Type B pancreatic cell (in vitro differentiated cells): Measurements from ENCODE around the gene RRH. TPM values are rescaled to one million over a fixed set of nuclear protein-coding genes. Genes with fewer than 3 reads are reported as not detected.

Source experiments
- DNase-seq: peaks from one replicate; pipeline ENCODE4 v3.0.0; 2021; ENCODE audit warnings: mixed read lengths; ENCODE audit not compliant: unreplicated experiment; ENCODE audit errors: extremely low spot score
- H3K27ac Mint-ChIP-seq: 2 replicates; pipeline ENCODE4 v1.8.0; 2021; ENCODE audit warnings: mild to moderate bottlenecking, mixed read lengths
- H3K27me3 Mint-ChIP-seq: 2 replicates; pipeline ENCODE4 v1.8.0; 2021; ENCODE audit warnings: mixed read lengths
- H3K36me3 Mint-ChIP-seq: 2 replicates; pipeline ENCODE4 v1.8.0; 2021; ENCODE audit warnings: mixed read lengths
- H3K4me1 Mint-ChIP-seq: one replicate; pipeline ENCODE4 v1.8.0; 2021; ENCODE audit warnings: mixed read lengths; ENCODE audit not compliant: unreplicated experiment
- H3K4me3 Mint-ChIP-seq: 2 replicates; pipeline ENCODE4 v1.8.0; 2021; ENCODE audit warnings: mild to moderate bottlenecking, mixed read lengths
- H3K9me3 Mint-ChIP-seq: 2 replicates; pipeline ENCODE4 v1.8.0; 2021; ENCODE audit warnings: mixed read lengths
- CTCF ChIP-seq: fragments of 200-600 bp; sonication (generic); conservative IDR thresholded peaks from 2 replicates; pipeline ENCODE4 v1.5.0; 2021; ENCODE audit warnings: antibody characterized with exemption, mild to moderate bottlenecking
- total RNA-seq: library from RNA; stranded (reverse); gene quantifications from 2 replicates; pipeline ENCODE4 v1.2.1, GENCODE V29; 2021; ENCODE audit warnings: low replicate concordance

The RRH gene
- total RNA-seq, 1 donor from 2014 or later, result 0.41 TPM

- H3K27me3 Mint-ChIP-seq, result no peaks in the 10 kb centered on the region
- TF ChIP-seq CTCF, result no peak
- DNase-seq, result no peak
- H3K36me3 Mint-ChIP-seq, result no peaks in the 10 kb centered on the region
- no peak overlapping the region for H3K4me3 Mint-ChIP-seq
- no peak overlapping the region for H3K27ac Mint-ChIP-seq
- H3K9me3 Mint-ChIP-seq, result no peaks in the 10 kb centered on the region
- H3K4me1 Mint-ChIP-seq, result no peaks in the 10 kb centered on the region
Observed at GRCh38 chr4:109879081-109879480, 51.3 kb downstream of the RRH start.

DNA sequence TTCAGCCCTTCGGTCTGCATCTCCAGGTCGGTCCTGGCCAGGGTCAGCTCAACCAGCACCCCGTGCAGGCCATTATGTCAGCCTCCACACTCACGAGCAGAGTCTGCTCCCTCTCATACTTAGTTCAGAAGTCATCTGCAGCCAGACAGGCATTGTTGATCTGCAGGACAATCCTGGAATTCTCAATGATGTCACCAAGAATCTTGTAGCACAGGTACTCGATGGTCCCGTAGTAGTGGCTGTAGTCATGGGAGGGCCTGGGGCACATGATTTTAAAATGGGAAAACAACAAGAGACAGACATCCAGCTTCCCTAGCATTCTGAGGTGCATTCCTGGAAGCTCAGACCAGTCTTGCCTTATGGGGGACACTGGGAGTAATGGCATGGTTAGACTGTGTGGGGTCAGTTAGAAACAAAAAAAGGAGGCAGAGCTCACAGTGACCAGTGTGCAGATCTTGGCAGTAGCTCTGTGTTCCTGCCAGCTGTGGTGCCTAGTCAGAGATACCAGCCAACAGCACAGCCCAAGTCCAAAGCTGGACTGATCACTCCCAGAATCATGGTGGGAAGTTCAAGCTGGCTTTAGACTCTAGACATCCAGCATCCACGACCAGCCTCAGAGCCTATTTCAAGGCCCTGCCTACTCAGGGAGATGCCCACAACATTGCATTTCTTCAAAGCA is 52.0 kb downstream of the RRH start:
- no peaks in the 10 kb centered on the region for H3K36me3 Mint-ChIP-seq
- H3K4me1 Mint-ChIP-seq, result no peaks in the 10 kb centered on the region
- H3K4me3 Mint-ChIP-seq, result no peak overlapping the region
- H3K9me3 Mint-ChIP-seq, result no peaks in the 10 kb centered on the region
- no peak for TF ChIP-seq CTCF
- peak overlapping the region; percentile 48 for H3K27ac Mint-ChIP-seq
- DNase-seq, result no peak
- no peaks in the 10 kb centered on the region for H3K27me3 Mint-ChIP-seq

- no peak for DNase-seq
- H3K4me1 Mint-ChIP-seq, result no peaks in the 10 kb centered on the region
- no peaks in the 10 kb centered on the region for H3K9me3 Mint-ChIP-seq
- no peaks in the 10 kb centered on the region for H3K36me3 Mint-ChIP-seq
- TF ChIP-seq CTCF, result no peak
- no peak overlapping the region for H3K4me3 Mint-ChIP-seq
- no peaks in the 10 kb centered on the region for H3K27me3 Mint-ChIP-seq
- H3K27ac Mint-ChIP-seq, result no peak overlapping the region
Observed at GRCh38 chr4:109886303-109886702, 58.5 kb downstream of the RRH start.

DNA sequence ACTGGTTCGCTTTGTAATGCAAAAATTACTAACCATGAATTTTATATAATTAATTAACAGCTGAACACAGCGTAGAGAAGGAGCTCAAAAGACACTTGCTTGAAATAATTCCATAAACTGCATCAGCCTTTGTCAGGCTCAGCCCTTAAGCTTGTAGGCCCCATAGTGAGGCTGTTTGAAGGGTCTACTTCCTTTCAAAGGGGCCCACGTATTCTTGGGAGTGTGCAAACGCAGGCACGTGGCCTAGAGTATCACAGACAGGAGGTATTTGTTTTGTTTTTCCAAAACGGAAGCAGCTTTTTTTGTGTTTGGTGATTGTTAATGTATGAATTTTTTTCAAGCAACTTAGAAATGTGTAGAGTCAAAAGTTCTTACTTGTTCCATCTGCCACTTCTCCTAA is 59.3 kb downstream of the RRH start:
- no peaks in the 10 kb centered on the region for H3K27me3 Mint-ChIP-seq
- no peak for DNase-seq
- H3K4me3 Mint-ChIP-seq, result no peak overlapping the region
- H3K9me3 Mint-ChIP-seq, result no peaks in the 10 kb centered on the region
- H3K4me1 Mint-ChIP-seq, result no peaks in the 10 kb centered on the region
- no peaks in the 10 kb centered on the region for H3K36me3 Mint-ChIP-seq
- no peak for TF ChIP-seq CTCF
- no peak overlapping the region for H3K27ac Mint-ChIP-seq

- H3K36me3 Mint-ChIP-seq, result no peaks in the 10 kb centered on the region
- H3K4me3 Mint-ChIP-seq, result no peak overlapping the region
- no peak for DNase-seq
- no peaks in the 10 kb centered on the region for H3K4me1 Mint-ChIP-seq
- TF ChIP-seq CTCF, result no peak
- no peak overlapping the region for H3K27ac Mint-ChIP-seq
- no peaks in the 10 kb centered on the region for H3K9me3 Mint-ChIP-seq
- H3K27me3 Mint-ChIP-seq, result no peaks in the 10 kb centered on the region
Observed at GRCh38 chr4:109890076-109890475, 62.3 kb downstream of the RRH start.

Other genes with a start within 250 kb of the RRH start
- gene CASP6, start 124.5 kb upstream of the RRH start, total RNA-seq, result 41.9 and 49.9 TPM in 2 replicates
- 39.3 and 44.0 TPM in 2 replicates for gene PLA2G12A, start 97.9 kb upstream of the RRH start, total RNA-seq
- gene CFI, start 26.0 kb upstream of the RRH start, total RNA-seq, result 15.4 and 24.0 TPM in 2 replicates
- 27.9 and 44.7 TPM in 2 replicates for gene GAR1, start 12.2 kb upstream of the RRH start, total RNA-seq
- gene LRIT3, start 20.1 kb downstream of the RRH start, total RNA-seq, result 0.27 TPM in 1 of 2 replicates, not detected in the other
- 25.5 and 65.1 TPM in 2 replicates for gene EGF, start 84.9 kb downstream of the RRH start, total RNA-seq